NT2/D1 (cell line): Measurements from ENCODE around the gene SND1.

Source experiments
- DNase-seq: peaks from one replicate; pipeline ENCODE4 v3.0.0-alpha.2; 2011; ENCODE audit warnings: low read depth, low spot score
- H3K27me3 ChIP-seq: 2 replicates; pipeline ENCODE4 v1.6.0; 2011; ENCODE audit warnings: mild to moderate bottlenecking; ENCODE audit not compliant: insufficient read length, insufficient read depth
- H3K36me3 ChIP-seq: 2 replicates; pipeline ENCODE4 v1.6.1; 2011; ENCODE audit warnings: mild to moderate bottlenecking, low read length, mixed read lengths; ENCODE audit not compliant: insufficient read depth, insufficient read length
- H3K4me1 ChIP-seq: 2 replicates; pipeline ENCODE4 v1.5.1; 2011; ENCODE audit not compliant: insufficient read depth, insufficient read length
- H3K4me3 ChIP-seq: 2 replicates; pipeline ENCODE4 v1.5.1; 2011; ENCODE audit warnings: low read depth; ENCODE audit not compliant: insufficient read length
- H3K9ac ChIP-seq: 2 replicates; pipeline ENCODE4 v1.6.0; 2011; ENCODE audit warnings: low read depth; ENCODE audit not compliant: insufficient read length
- H3K9me3 ChIP-seq: 2 replicates; pipeline ENCODE4 v1.5.1; 2011; ENCODE audit warnings: mild to moderate bottlenecking, low read length; ENCODE audit not compliant: insufficient read depth
- SUZ12 ChIP-seq: IDR thresholded peaks from 2 replicates; pipeline ENCODE4 v1.6.1; 2011; ENCODE audit not compliant: insufficient read length, insufficient read depth; ENCODE audit errors: extremely low read depth
- YY1 ChIP-seq: IDR thresholded peaks from 2 replicates; pipeline ENCODE4 v1.6.1; 2011; ENCODE audit not compliant: insufficient read length, insufficient read depth
- ZNF274 ChIP-seq: IDR thresholded peaks from 2 replicates; pipeline ENCODE4 v1.6.1; 2011; ENCODE audit warnings: mild to moderate bottlenecking, low read depth, low read length

The SND1 gene

GRCh38 chr7:128115336-128115820, 463.4 kb downstream of the SND1 start:
- no peaks in the 10 kb centered on the region for H3K36me3 ChIP-seq
- no peak for TF ChIP-seq ZNF274
- no peak for TF ChIP-seq YY1
- no peak for TF ChIP-seq SUZ12

GRCh38 chr7:128115821-128116723, 464.1 kb downstream of the SND1 start:
- Histone ChIP-seq H3K9ac (no peak overlapping the region), H3K4me1 (peaks cover 5% of the 10 kb centered on the region), H3K4me3 (no peak overlapping the region), H3K27me3 (peaks cover 3% of the 10 kb centered on the region), H3K36me3 (no peaks in the 10 kb centered on the region), H3K9me3 (no peaks in the 10 kb centered on the region)
- TF ChIP-seq SUZ12, result no peak
- TF ChIP-seq ZNF274, result no peak
- TF ChIP-seq YY1, result no peak
- DNase-seq, result no peak

More at GRCh38 chr7:128115336-128115820, 463.4 kb downstream of the SND1 start:
- Histone ChIP-seq H3K4me1 (peaks cover 5% of the 10 kb centered on the region), H3K27me3 (peaks cover 3% of the 10 kb centered on the region), H3K9ac (no peak overlapping the region), H3K4me3 (no peak overlapping the region), H3K9me3 (no peaks in the 10 kb centered on the region)
- DNase-seq, result no peak

- Histone ChIP-seq H3K9ac (no peak overlapping the region), H3K27me3 (peaks cover 3% of the 10 kb centered on the region), H3K9me3 (no peaks in the 10 kb centered on the region), H3K36me3 (no peaks in the 10 kb centered on the region), H3K4me3 (no peak overlapping the region), H3K4me1 (peaks cover 7% of the 10 kb centered on the region)
- DNase-seq, result no peak
- TF ChIP-seq ZNF274, result no peak
- no peak for TF ChIP-seq SUZ12
- no peak for TF ChIP-seq YY1
These were observed 464.7 kb downstream of the SND1 start for GRCh38 chr7:128116740-128117139.

GRCh38 chr7:128117691-128118090, 465.7 kb downstream of the SND1 start:
- no peaks in the 10 kb centered on the region for H3K9me3 ChIP-seq
- no peak for TF ChIP-seq YY1
- no peak for TF ChIP-seq ZNF274
- TF ChIP-seq SUZ12, result no peak
- peaks cover 10% of the 10 kb centered on the region for H3K4me1 ChIP-seq
- peaks cover 3% of the 10 kb centered on the region for H3K27me3 ChIP-seq
- H3K36me3 ChIP-seq, result no peaks in the 10 kb centered on the region
- H3K9ac ChIP-seq, result no peak overlapping the region
- no peak overlapping the region for H3K4me3 ChIP-seq
- DNase-seq, result no peak

- Histone ChIP-seq H3K4me3 (no peak overlapping the region), H3K9me3 (no peaks in the 10 kb centered on the region), H3K27me3 (no peaks in the 10 kb centered on the region), H3K4me1 (peaks cover 15% of the 10 kb centered on the region), H3K36me3 (no peaks in the 10 kb centered on the region), H3K9ac (no peak overlapping the region)
- TF ChIP-seq YY1 (no peak), ZNF274 (no peak), SUZ12 (no peak)
- no peak for DNase-seq
These were observed 467.0 kb downstream of the SND1 start for GRCh38 chr7:128119036-128119435.

- Histone ChIP-seq H3K9ac (no peak overlapping the region), H3K27me3 (no peaks in the 10 kb centered on the region), H3K36me3 (no peaks in the 10 kb centered on the region)
These were observed 468.1 kb downstream of the SND1 start for GRCh38 chr7:128120116-128120515.

GRCh38 chr7:128120976-128121490, 469.0 kb downstream of the SND1 start:
- DNase-seq, result no peak
- no peaks in the 10 kb centered on the region for H3K36me3 ChIP-seq
- H3K4me3 ChIP-seq, result no peak overlapping the region
- peaks cover 15% of the 10 kb centered on the region for H3K4me1 ChIP-seq
- H3K27me3 ChIP-seq, result no peaks in the 10 kb centered on the region
- TF ChIP-seq YY1 (no peak), SUZ12 (no peak), ZNF274 (no peak)
- no peaks in the 10 kb centered on the region for H3K9me3 ChIP-seq
- H3K9ac ChIP-seq, result no peak overlapping the region

More at GRCh38 chr7:128120116-128120515, 468.1 kb downstream of the SND1 start:
- no peak for TF ChIP-seq SUZ12
- no peak for TF ChIP-seq ZNF274
- TF ChIP-seq YY1, result no peak
- Histone ChIP-seq H3K4me1 (peaks cover 15% of the 10 kb centered on the region), H3K9me3 (no peaks in the 10 kb centered on the region), H3K4me3 (no peak overlapping the region)
- no peak for DNase-seq
